Measurements from ENCODE around the gene UBASH3A.

UBASH3A gene

DNA sequence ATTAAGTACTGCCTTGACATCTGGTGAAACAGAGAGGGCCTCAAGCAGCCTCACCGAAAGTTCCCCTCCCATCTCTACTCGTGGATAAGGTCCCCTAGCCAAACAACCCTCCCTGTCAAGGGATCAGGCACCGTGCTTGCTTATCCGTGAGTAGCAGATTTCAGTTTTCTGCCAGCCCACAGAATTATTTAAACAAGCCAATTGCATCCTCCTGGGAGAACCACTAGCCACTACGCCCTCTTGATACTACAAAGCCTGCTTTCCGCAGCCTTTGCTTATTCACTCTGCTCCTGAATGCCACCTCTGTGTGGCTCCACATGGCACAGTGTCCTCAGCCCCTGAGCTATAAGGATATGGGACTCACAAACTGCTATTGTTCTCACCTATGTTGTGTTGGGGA is 47.1 kb upstream of the UBASH3A start (continued):
- TF ChIP-seq HOXA7 (CRISPR knock-in tag; IDR thresholded peaks at IDR 0.05; ENCODE audit: borderline replicate concordance) (no peak), ZNF266 (tag by site-specific recombination; IDR thresholded peaks at IDR 0.05; ENCODE audit: low read depth) (no peak), ZFP41 (tag by site-specific recombination; IDR thresholded peaks at IDR 0.05; ENCODE audit: borderline replicate concordance) (no peak), ZNF280C (tag by site-specific recombination; IDR thresholded peaks at IDR 0.05) (no peak), PRDM10 (tag by site-specific recombination; IDR thresholded peaks at IDR 0.05) (no peak), ZNF175 (tag by site-specific recombination; IDR thresholded peaks at IDR 0.05) (no peak), ZNF488 (tag by site-specific recombination; IDR thresholded peaks at IDR 0.05) (no peak), ZBTB48 (tag by site-specific recombination; IDR thresholded peaks at IDR 0.05) (no peak), KLF9 (tag by site-specific recombination; IDR thresholded peaks at IDR 0.05; ENCODE audit: low read depth) (no peak)

- Histone ChIP-seq H3K4me3 (ENCODE audit: low read depth, low read length) (no peak overlapping the region), H3K9me3 (ENCODE audit: control insufficient read depth, insufficient read depth, low read depth, low read length) (no peaks in the 10 kb centered on the region), H3K4me1 (ENCODE audit: control insufficient read depth, insufficient read depth, low read length) (no peaks in the 10 kb centered on the region), H3K27ac (ENCODE audit: extremely low read depth, low read depth, low read length) (no peak overlapping the region), H3K36me3 (ENCODE audit: control insufficient read depth in 2 of 2, insufficient read depth in 1 of 2, low read length in 2 of 2) (no peaks in the 10 kb centered on the region)
- TF ChIP-seq ZNF391 (tag by site-specific recombination; IDR thresholded peaks at IDR 0.05; ENCODE audit: borderline replicate concordance, low read depth) (no peak), ZBTB48 (tag by site-specific recombination; IDR thresholded peaks at IDR 0.05) (no peak), ZIC2 (tag by site-specific recombination; IDR thresholded peaks at IDR 0.05) (no peak), ZNF184 (tag by site-specific recombination; IDR thresholded peaks at IDR 0.05) (no peak), ZNF529 (tag by site-specific recombination; IDR thresholded peaks at IDR 0.05; ENCODE audit: insufficient replicate concordance) (no peak), ZNF350 (tag by site-specific recombination; IDR thresholded peaks at IDR 0.05) (no peak)
- ChIA-PET CTCF (interaction anchor here (1.0 to 1.4 kb wide), 3 partner anchors 10 to 212 kb away, joined by 4 read pairs; no protein-coding TSS in a partner anchor), POLR2A (no interaction called here)
These were observed 46.4 kb upstream of the UBASH3A start for GRCh38 chr21:42357307-42357706.

- CTCF ChIA-PET: interaction anchor here (0.6 to 1.2 kb wide), 2 partner anchors 20 to 296 kb away, joined by 3 to 4 read pairs; no protein-coding TSS in a partner anchor
- Histone ChIP-seq H3K27ac (ENCODE audit: extremely low read depth, low read depth, low read length) (no peak overlapping the region), H3K4me1 (ENCODE audit: control insufficient read depth, insufficient read depth, low read length) (no peaks in the 10 kb centered on the region), H3K4me3 (ENCODE audit: low read depth, low read length) (no peak overlapping the region), H3K9me3 (ENCODE audit: control insufficient read depth, insufficient read depth, low read depth, low read length) (no peaks in the 10 kb centered on the region), H3K36me3 (ENCODE audit: control insufficient read depth in 2 of 2, insufficient read depth in 1 of 2, low read length in 2 of 2) (no peaks in the 10 kb centered on the region)
- POLR2A ChIA-PET: no interaction called here
- TF ChIP-seq SP2 (tag by site-specific recombination; IDR thresholded peaks at IDR 0.05) (no peak), ZNF658 (tag by site-specific recombination; IDR thresholded peaks at IDR 0.05) (no peak), BCL11A (tag by site-specific recombination; IDR thresholded peaks at IDR 0.05; ENCODE audit: low read depth) (no peak), ZNF777 (tag by site-specific recombination; IDR thresholded peaks at IDR 0.05; ENCODE audit: borderline replicate concordance) (no peak), ZNF677 (tag by site-specific recombination; IDR thresholded peaks at IDR 0.05) (no peak), ZNF292 (tag by site-specific recombination; IDR thresholded peaks at IDR 0.05; ENCODE audit: borderline replicate concordance, low read depth) (no peak), KLF7 (tag by site-specific recombination; IDR thresholded peaks at IDR 0.05; ENCODE audit: borderline replicate concordance) (no peak), ZNF791 (tag by site-specific recombination; IDR thresholded peaks at IDR 0.05) (no peak), ZNF585B (tag by site-specific recombination; IDR thresholded peaks at IDR 0.05) (no peak), ZNF302 (tag by site-specific recombination; IDR thresholded peaks at IDR 0.05; ENCODE audit: low read depth) (no peak), MEIS1 (CRISPR knock-in tag; IDR thresholded peaks at IDR 0.05; ENCODE audit: borderline replicate concordance) (no peak)
- TF ChIP-seq, protein P1, sequence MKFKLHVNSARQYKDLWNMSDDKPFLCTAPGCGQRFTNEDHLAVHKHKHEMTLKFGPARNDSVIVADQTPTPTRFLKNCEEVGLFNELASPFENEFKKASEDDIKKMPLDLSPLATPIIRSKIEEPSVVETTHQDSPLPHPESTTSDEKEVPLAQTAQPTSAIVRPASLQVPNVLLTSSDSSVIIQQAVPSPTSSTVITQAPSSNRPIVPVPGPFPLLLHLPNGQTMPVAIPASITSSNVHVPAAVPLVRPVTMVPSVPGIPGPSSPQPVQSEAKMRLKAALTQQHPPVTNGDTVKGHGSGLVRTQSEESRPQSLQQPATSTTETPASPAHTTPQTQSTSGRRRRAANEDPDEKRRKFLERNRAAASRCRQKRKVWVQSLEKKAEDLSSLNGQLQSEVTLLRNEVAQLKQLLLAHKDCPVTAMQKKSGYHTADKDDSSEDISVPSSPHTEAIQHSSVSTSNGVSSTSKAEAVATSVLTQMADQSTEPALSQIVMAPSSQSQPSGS (tag by site-specific recombination; IDR thresholded peaks at IDR 0.05; ENCODE audit: low read depth): no peak
These were observed 45.4 kb upstream of the UBASH3A start for GRCh38 chr21:42358261-42358660.
